WTC11 (cell line): ENCODE data around the gene PBX3.

Source experiments
- TF ChIP-seq, protein P1 (sequence below): sonication (generic); formaldehyde crosslinking; IDR thresholded peaks from 2 replicates; pipeline ENCODE4 v1.8.1; 2022; ENCODE audit warnings: missing genetic modification reagents, borderline replicate concordance
- TF ChIP-seq, protein P2 (sequence below): fragments of 200-600 bp; IDR thresholded peaks from 2 replicates; pipeline ENCODE4 v1.8.0; 2022; ENCODE audit warnings: antibody characterized with exemption

DNA sequence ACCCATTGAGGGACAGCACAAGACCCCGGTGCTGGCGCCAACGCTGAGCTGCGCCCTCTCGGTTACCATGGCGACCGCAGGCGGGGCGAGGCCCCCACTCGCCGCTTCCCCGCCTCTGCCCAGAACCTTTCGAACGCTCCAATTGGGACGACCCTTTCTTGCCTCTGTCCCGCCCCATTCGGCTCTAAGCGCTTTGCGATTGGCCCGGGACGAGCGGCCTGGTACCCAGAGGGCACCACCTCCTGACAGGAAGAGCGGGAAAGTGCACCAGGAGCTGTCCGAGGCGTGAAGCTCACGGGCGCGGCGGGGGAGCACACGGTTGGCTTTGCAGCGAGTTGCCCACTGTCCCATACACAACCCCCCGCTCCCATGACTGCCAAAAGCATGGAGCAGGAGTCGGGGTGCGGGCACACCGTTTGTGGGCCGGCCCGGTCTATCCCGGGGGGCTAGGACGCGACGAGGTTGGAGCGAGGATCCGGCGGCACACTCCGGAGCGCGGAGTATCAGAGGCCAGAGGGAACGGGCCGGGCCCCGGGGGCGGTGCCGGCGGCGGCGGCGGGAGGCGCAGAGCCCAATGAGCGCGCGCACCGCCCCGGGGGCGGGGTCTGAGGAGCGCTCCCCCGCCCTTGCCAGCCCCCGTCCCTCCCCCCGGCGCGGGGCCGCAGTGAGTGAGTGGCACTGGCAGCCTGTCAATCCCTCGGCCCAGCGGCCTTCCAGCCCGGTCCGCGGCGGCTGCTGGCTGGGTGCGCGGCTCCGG, 978 bp upstream of the PBX3 start:
- TF ChIP-seq, protein P1, sequence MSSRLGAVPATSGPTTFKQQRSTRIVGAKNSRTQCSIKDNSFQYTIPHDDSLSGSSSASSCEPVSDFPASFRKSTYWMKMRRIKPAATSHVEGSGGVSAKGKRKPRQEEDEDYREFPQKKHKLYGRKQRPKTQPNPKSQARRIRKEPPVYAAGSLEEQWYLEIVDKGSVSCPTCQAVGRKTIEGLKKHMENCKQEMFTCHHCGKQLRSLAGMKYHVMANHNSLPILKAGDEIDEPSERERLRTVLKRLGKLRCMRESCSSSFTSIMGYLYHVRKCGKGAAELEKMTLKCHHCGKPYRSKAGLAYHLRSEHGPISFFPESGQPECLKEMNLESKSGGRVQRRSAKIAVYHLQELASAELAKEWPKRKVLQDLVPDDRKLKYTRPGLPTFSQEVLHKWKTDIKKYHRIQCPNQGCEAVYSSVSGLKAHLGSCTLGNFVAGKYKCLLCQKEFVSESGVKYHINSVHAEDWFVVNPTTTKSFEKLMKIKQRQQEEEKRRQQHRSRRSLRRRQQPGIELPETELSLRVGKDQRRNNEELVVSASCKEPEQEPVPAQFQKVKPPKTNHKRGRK (CRISPR knock-in tag): no peak
- TF ChIP-seq, protein P2, sequence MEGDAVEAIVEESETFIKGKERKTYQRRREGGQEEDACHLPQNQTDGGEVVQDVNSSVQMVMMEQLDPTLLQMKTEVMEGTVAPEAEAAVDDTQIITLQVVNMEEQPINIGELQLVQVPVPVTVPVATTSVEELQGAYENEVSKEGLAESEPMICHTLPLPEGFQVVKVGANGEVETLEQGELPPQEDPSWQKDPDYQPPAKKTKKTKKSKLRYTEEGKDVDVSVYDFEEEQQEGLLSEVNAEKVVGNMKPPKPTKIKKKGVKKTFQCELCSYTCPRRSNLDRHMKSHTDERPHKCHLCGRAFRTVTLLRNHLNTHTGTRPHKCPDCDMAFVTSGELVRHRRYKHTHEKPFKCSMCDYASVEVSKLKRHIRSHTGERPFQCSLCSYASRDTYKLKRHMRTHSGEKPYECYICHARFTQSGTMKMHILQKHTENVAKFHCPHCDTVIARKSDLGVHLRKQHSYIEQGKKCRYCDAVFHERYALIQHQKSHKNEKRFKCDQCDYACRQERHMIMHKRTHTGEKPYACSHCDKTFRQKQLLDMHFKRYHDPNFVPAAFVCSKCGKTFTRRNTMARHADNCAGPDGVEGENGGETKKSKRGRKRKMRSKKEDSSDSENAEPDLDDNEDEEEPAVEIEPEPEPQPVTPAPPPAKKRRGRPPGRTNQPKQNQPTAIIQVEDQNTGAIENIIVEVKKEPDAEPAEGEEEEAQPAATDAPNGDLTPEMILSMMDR: no peak
